GM18868 (cell line): Measurements from ENCODE around the gene BPIFA3.

ENCODE experiments used
- ATAC-seq: cut with Tn5 transposase; IDR thresholded peaks from one replicate; pipeline ENCODE4 v1.9.1; 2021; ENCODE audit warnings: mild to moderate bottlenecking, moderate library complexity; ENCODE audit not compliant: unreplicated experiment

Gene BPIFA3

GRCh38 chr20:33259371-33259770, 42.2 kb downstream of the BPIFA3 start:
- ATAC-seq: no peak

- ATAC-seq: no peak
Observed at GRCh38 chr20:33261465-33261864, 44.3 kb downstream of the BPIFA3 start.

- no peak for ATAC-seq
Observed at GRCh38 chr20:33262658-33263065, 45.5 kb downstream of the BPIFA3 start.

- no peak for ATAC-seq
Observed at GRCh38 chr20:33263784-33264183, 46.6 kb downstream of the BPIFA3 start.

- ATAC-seq: no peak
Observed at GRCh38 chr20:33267701-33268100, 50.5 kb downstream of the BPIFA3 start.

GRCh38 chr20:33272155-33272873, 55.2 kb downstream of the BPIFA3 start:
- no peak for ATAC-seq

- ATAC-seq: no peak
Observed at GRCh38 chr20:33273117-33273851, 56.1 kb downstream of the BPIFA3 start.

GRCh38 chr20:33275215-33275614, 58.1 kb downstream of the BPIFA3 start:
- no peak for ATAC-seq

- ATAC-seq: no peak
Observed at GRCh38 chr20:33275871-33276270, 58.7 kb downstream of the BPIFA3 start.

GRCh38 chr20:33276303-33277113, 59.4 kb downstream of the BPIFA3 start:
- no peak for ATAC-seq
